HG02763 (cell line): ENCODE measurements around the gene NFYC.
"Not testable (repeated sequence)": the region's sequence is repeated elsewhere in the genome, so short reads cannot be mapped to it uniquely, and the experiment has no call there.

ENCODE experiments used
- ATAC-seq: cut with Tn5 transposase; IDR thresholded peaks from one replicate; pipeline ENCODE4 v1.9.1; 2021; ENCODE audit warnings: mild to moderate bottlenecking, moderate library complexity; ENCODE audit not compliant: unreplicated experiment

NFYC gene

DNA sequence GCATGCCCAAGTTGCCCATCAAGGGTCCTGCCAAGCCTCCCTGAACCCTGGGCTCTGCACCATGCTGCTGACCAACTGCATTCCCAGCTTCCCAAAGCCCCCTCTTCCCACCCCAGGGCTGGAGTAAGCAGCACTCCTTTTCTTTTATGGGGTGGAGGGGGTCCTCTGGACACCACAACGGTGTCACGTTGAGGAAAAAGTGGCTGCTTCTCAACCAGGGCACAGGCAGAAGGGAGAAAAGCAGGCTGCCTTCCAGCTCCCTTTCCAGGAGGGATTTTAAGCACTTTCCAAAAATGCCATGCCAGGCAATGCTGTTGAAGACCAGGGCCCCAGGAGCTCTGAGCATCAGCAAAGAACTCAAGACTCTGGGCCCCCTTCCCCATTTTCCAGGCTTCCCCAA lies 26.7 kb upstream of the NFYC start:
- ATAC-seq: no peak

DNA sequence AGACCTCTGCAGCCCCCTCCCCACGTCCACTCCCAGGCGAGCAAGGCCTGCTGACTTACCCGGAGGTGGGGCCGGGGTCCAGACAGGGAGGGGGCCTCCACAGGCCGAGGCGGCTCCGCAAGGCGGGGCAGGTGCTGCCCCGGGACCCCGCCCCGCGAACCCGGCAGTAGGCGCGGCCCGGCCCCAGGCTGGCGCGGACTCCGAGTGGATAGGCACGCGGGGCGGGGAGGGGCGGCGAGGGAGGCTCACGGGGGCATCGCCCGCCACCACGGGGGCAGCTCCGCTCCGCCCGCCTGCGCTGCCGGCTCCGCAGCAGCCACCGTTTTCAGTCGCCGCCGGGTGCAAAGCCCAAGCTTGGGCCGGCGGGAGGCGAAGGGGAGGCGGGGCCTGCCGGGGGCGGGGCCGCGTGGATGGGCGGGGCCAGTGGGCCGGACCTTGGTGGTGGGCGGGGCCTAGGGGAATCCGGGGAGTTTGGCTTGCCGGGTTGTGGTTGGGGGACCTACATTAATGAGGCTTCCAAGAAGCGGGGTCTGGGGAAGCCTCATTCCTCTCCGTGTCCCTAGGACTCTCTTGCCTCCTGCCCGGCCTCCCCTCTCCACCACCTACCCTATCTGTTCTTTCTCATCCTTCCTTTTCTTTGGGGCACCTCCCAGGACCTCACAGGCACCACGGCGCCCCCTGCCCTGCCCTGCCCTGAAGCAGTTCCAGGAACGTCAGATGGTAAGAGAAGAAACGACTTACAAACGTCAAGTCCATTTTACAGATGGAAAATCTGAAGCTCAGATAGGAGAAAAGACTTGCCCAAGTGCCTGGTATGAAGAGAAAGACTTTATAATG lies 26.0 kb upstream of the NFYC start, which contains the start of gene RIMS3:
Gene RIMS3, minus strand, starts transcription at position 348 of the 837 bp plus-strand sequence. CDS start 23,757 bp downstream, outside the sequence.
- peak; percentile 65 for ATAC-seq

DNA sequence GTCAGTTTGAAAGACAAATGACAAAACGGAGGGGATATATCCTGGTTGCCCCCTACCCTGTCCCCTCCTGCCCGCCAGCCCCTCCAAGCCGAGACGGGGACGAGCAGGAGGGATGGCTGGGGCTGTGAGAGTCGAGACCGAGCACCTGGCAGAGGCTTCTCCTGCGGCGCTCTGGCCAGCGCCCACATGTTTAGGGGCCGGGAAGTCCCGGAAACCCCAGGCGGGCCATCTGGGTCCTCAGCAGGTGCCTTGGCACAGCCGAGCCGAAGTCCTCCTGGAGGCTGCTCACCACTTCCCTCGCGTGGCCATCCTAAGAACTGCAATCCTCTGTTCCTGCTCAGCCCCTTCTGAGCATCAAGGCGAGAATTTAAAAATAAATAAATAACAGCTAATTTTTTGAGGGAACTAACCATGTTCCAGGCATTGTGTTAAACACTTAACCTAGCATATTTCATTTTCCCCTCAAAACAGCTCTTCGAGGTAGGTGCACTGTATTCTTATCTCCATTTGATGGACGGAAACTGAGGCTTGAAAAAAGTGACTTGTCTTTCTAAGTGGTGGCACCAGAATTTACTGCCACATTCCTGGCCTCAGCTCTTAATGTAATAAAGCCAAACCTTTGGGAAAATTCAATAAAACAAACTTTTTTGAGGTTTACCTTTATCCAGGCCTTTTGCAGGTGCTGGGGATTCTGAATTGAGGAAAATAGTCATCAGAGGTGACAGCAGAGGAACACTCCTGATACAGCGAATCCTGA lies 22.6 kb upstream of the NFYC start:
- peak; percentile 50 for ATAC-seq

DNA sequence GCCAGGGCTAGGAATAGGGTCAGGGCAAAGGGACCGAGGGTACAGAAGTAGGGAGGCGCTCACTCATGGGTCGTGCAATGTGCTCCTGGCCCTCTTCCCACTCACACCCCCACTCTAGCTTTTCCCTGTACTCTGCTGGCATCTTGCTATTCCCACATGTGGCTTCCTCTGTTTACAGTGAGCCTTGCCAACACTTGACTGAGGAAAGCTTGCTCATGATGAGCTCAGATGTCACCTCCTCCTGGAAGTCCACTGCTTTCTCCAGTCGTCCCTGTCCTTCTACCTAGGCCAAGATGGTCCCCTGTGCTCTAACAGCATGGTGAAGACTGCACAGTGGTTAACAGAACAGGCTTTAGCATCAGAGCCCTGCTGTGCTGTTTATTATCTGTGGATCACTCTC lies 18.1 kb upstream of the NFYC start:
- ATAC-seq: no peak

DNA sequence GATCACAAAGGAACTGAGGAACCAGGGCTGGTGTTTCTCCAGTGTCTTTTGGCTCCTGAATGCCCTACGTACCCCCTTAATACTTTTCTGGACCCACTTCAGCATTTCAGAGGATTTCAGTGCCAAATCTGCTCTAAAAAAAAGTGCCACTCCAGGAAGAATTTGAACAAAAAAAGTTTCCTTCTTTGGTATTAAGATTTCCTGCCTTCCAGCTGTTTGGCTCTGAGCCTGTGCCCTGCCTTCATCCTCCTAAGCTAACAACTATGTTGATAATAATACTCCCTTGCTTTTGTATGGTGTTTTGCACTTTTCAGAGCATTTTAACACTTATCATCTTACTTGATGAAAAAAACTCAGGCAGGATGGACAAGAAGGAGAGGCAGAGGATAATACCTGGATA lies 15.0 kb upstream of the NFYC start:
- no peak for ATAC-seq

DNA sequence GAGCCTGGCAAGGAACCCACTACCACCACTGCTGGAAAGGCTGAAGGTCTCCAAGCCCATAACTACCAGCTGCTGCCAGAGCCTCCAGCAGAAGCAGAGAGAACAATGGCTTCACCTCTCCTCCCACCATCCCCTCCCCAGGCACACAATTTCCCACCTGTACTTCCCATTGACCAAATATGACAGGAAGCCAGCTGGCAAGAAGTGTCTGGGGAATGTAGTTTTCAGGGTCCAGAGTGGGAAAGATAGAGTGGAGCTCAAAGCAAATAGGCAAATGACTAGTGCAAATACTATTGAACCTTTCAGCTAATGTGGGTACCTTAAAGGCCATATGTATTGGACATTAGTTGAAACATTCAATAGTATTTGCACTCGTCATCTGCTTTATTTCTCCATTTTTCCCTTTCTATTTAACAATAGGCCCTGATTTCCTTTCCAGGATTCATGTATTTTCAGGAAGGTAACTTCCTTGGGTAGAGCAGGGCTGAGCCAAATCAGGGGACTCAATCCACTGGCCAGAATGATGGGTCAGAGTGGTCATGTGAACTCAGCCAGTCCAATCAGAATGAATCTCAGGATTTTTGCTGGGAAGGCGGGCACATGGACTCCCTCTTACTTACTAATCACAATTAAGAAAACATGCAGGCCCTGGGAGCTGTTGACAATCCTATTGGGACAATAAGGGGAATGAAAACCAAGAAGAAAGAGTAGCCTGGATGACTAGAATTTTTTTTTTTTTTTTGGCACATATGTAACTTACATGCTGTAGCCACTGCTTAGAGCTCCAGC lies 12.1 kb upstream of the NFYC start:
- ATAC-seq: no peak

DNA sequence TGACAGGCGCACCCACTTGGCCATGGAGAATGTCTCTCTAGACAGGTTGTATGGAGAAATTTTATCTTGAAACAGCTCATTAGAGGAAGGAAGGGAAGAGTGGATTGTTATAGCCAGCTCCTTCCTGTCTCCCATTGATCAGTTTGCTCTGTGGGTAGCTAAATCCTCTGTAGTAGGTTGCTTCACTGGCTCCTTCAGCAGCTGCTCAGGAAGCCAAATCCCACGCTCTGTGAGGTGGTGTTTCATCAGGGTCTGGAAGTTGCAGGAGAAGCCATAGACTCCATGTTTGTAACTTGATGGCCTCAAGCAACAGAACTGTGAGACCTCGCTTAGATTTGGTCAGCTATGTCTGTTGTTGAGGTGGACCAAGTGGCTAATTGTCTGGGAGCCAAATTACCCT lies 6.8 kb upstream of the NFYC start:
- ATAC-seq: no peak

DNA sequence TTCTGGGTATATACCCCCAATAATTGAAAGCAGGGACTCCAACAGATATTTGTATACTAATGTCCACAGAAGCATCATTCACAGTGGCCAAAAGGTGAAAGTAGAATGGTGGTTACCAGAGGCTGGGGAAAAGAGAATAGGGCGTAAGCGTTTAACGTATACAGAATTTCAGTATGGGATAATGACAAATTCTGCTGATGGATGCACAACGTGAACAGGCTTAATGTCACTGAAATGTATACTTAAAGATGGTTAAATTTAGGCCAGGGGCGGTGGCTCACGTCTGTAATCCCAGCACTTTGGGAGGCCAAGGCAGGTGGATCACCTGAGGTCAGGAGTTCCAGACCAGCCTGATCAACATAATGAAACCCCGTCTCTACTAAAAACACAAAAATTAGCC lies 4.4 kb upstream of the NFYC start:
- no peak for ATAC-seq

DNA sequence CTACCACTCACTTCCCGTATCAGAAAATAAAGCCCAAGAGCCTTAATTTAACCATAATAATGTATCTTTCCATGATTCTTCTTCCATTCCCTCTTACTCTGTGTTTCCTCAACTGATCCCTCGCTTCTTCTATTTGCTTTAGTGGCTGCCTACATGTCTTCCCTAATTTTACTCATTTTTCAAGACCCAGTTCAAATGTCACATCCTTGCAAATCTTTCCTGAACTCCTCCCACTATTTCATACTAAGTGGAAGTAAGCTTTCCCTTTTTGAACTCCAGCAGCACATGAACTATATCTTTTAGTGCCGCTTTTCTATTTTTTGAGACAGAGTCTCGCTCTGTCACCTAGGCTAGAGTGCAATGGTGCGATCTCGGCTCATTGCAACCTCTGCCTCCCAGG lies 3.8 kb upstream of the NFYC start:
- no peak for ATAC-seq

DNA sequence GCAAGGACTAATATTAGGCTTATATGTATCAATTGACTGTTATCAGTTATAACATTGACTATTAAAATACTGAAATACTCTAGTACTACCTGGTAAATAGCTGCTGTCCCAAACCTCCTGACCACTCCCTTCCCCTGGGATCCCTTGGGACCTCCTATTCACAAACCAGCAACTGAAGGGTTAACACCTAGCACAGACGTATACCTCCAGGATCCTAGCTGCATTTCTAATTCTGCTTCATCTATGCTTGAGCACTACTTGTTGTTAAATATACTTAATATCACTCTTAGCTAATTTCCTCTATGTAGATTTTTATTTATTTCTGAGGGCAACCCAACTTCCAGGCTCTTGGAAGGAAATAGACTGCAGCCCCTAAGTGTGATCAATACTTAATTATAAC lies 1.8 kb upstream of the NFYC start:
- no peak for ATAC-seq

DNA sequence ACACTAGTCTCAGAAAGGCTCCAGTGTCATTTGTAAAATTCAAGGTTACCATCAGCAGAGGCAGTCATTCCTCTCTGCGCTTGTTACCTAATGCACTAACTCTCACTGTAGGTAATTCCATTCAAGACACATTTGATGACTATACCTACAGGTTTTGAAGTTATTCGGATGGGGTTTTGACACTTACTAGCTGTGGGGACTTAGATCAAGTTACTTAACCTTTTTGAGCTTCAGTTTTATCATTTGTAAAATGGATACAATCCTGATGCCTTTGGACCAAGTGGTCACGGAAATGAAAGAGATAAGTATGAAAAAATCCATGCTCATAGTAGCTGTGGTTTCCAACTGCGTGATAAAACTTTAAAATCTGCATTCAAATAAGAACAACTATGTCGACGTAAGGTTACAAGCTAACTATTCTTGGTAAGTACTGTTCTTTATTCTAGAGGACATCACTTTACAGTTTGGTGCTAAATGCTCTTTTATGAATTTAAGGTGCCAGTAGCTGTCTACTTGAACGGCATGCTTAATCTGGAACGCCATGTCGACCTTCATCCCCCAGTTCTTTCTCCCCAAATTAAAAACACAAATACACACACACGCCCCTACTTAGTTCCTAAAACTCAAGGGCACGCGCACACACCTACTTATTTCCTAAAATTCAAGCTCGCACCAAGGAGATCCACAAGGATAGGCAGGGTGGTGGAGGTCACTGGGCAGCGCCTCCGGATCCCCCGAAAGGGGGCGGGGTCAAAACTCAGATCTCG lies 550 bp upstream of the NFYC start:
- no peak for ATAC-seq

DNA sequence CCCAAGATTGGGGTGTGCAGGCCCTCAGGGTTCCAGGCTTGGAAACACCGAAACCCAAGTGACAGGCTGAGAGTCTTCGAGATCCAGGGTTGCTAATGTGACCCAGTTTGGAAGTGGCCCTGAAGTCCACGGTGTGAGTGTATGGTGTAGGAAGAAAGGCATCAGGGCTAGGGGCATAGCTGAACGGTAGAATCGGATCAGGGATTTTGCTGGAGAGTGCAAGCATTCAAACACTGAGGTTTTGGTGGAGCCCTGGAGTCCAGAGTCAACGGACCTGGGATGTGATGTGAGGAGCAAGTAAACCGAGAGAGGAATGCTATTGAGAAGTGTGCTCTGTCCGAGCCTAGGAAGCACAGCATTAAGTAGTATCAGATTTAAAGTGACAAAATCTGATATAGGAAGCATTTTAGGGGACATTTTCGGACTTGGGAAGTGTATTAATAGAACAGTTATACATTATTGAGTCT lies 958 bp downstream of the NFYC start:
- ATAC-seq: no peak

DNA sequence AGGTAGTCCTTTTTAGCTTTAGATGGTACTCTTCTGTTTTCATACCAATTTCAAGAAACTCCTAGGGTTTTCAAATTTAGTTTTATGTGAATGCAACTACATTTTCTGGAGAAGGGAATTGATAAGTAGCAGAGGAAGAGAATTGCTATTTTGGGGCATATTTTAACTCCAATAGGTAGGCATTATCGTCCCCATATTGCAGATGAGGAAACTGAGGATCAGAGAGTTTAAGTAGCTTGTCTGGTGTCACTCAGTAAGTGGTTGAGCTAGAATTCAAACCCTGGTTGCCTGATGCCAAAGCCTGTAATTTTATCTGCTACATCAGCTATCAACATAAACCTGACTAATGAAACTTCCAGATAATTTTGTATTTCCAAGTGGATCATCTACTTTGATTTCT lies 1.9 kb downstream of the NFYC start:
- ATAC-seq: no peak

DNA sequence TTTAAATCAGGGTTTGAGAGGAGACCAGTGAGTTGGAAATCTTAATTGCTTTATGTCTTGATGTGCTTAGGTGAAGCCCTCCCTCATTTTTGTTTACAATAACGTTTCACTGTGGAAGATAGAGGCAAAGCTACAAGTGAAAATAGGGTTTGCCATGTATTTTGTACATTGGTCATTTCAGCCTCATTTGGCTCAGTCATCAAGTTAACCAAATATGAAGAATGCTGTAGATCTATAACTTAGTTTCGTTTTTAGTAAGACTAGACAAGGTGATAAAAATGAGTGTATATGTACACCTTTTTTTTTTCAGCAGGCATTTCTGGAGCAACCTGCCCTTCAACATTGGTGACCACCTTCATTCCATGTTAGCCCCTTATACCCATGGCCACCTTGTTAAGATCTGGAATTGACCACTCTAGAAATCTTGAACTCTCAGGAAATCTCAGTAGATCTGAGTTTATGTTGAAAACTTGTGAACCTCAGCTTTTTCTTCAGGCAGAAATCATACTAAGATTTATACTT lies 2.9 kb downstream of the NFYC start:
- ATAC-seq: no peak

DNA sequence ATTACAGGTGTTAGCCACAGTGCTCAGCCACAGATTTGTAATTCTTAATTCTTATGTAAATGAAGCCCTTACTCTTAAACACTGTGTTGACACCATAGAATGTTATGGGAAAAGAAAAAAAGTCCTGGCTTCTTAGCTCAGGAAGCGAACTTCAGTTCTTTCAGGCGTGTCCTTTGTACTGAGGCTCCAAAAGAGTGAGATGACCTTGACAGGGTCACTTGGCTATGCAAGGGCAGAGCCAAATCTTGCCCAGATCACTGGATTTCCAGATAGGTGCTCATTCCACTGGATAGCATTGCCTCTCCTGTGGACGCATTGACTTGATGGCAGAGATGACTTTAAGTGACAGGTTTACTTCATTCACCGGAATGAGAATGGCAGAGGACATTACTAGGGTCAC lies 4.8 kb downstream of the NFYC start:
- ATAC-seq: no peak

DNA sequence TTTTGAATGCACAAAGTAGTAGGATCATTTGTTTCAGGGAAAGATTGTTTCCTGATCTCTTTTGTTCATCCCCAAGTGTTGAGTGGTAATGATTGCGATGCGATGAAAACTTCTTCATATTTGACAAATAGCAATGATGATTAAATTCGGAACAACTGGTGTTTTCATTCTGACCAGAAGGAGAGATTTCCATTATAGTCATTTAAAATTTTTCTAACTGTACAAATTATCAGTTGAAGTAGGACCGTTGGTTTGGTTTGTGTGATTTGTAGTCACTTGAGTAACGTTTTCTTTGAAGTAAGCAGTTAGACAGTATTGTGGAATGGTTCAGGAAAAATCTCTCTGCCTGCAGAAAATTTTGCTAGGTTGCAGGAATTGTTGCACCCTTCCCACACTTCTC lies 5.9 kb downstream of the NFYC start:
- ATAC-seq: no peak

DNA sequence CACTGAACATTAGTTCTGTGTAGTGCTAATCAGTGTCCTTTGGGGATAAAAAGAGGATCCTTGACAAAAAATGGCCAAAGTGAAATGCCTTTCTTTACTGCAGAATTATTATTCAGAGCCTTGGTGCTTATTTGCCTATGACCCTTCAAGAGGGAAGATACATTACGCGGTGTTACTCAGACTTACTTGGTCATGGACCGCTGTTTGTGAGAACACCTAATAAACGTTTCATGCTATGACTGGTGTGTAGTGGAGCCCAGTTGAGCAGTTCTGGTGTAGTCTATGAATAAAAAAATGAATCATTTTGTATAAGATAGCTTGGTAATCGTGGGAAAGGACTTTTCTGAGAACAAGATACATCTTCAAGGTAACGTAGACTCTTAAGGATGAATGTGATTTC lies 8.3 kb downstream of the NFYC start:
- peak; percentile 56 for ATAC-seq

DNA sequence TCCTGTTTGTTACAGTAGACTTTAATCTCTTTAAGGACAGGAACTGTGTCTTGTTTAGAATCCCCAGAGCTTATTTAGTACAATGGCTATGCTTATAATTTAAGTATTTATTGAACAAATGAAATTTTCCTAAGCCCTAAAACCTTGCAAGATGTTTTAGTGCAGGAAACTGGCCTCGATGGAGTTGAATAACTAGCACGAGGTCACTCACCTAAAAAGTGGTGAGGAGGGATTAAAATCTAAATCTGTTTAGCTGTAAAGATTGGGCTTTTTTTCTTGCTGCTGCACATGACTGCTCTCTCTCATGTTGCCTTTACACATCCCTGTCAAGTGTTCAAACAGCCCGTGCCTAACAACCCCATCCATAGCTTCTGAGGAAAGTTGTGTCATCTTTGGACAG lies 10.2 kb downstream of the NFYC start:
- no peak for ATAC-seq

DNA sequence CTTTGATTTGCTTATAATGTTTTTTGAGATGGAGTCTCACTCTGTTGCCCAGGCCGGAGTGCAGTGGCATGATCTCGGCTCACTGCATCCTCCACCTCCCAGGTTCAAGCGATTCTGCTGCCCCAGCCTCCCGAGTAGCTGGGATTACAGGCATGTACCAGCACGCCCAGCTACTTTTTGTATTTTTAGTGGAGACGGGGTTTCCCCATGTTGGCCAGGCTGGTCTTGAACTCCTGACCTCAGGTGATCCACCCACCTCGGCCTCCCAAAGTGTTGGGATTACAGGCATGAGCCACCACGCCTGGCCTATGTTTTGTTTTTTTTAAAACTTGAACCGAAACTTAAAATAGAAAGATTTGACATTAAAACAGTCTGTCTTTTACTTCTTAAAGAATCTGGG lies 11.3 kb downstream of the NFYC start:
- not testable (repeated sequence) for ATAC-seq

DNA sequence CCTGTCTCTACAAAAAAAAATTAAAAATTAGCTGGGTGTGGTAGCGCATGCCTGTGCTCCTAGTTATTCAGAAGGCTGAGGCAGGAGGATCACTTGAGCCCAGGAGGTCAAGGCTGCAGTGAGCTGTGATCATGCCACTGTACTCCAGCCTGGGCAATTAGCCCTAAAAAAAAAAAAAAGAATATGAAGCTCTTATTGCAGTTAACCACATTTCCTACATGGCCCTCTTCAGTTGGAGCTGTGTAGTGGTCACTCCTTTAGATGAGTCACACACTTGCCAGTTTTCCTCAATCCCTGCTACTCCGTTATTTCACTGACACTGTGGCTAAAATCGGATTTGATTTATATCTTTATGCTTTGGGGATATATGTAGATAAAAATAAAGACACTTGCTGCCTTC lies 11.8 kb downstream of the NFYC start:
- no peak for ATAC-seq
